ENCODE results near the gene TCERG1. TPM values are rescaled to one million over a fixed set of nuclear protein-coding genes. Genes with fewer than 3 reads are reported as not detected.

Gene TCERG1
- total RNA-seq, 4 donors from 2014 or later, result 63.9 to 117 (median 109) TPM

- whole genome bisulfite sequencing, 2 donors (ENCODE audit: low coverage in 1 of 2), result 73 to 80% methylated on average over 2 to 8 of the region's 8 CpGs
Measured at GRCh38 chr5:146521403-146522106, 74.4 kb downstream of the TCERG1 start.

GRCh38 chr5:146523698-146524097 is 76.6 kb downstream of the TCERG1 start:
- H3K27ac ChIP-seq, result no peak overlapping the region
- in situ Hi-C loops (cut with MboI; ENCODE audit: low pct_ligation_motif_present in 1 of 4, low pct_unique_long_range_greater_than_20kb in 1 of 4, low sequenced_read_pairs in 3 of 4) (no loop called here), intact Hi-C loops (cut with DNase I; ENCODE audit: low total_unique reads) (no loop called here)
- 74 to 100% methylated on average over 1 to 3 of the region's 3 CpGs for WGBS, 2 donors (ENCODE audit: low coverage in 1 of 2)
- no peak overlapping the region for H3K4me3 ChIP-seq
- peaks cover 7% of the 10 kb centered on the region for H3K27me3 ChIP-seq
- H3K36me3 ChIP-seq, result no peaks in the 10 kb centered on the region
- TF ChIP-seq POLR2A (IDR thresholded peaks at IDR 0.05) (no peak), POLR2AphosphoS5 (IDR thresholded peaks at IDR 0.05) (no peak), EP300 (IDR thresholded peaks at IDR 0.05; ENCODE audit: low read depth) (no peak), CTCF (IDR thresholded peaks at IDR 0.05) (no peak)
- DNase-seq, result no peak
- no peaks in the 10 kb centered on the region for H3K9me3 ChIP-seq
- H3K4me1 ChIP-seq, result no peaks in the 10 kb centered on the region

More at GRCh38 chr5:146521403-146522106, 74.4 kb downstream of the TCERG1 start:
- no peaks in the 10 kb centered on the region for H3K36me3 ChIP-seq
- H3K4me1 ChIP-seq, result no peaks in the 10 kb centered on the region
- DNase-seq, result no peak
- H3K4me3 ChIP-seq, result no peak overlapping the region
- no peak overlapping the region for H3K27ac ChIP-seq
- TF ChIP-seq POLR2AphosphoS5 (IDR thresholded peaks at IDR 0.05) (no peak), POLR2A (IDR thresholded peaks at IDR 0.05) (no peak), EP300 (IDR thresholded peaks at IDR 0.05; ENCODE audit: low read depth) (no peak), CTCF (IDR thresholded peaks at IDR 0.05) (no peak)
- in situ Hi-C loops (cut with MboI; ENCODE audit: low pct_ligation_motif_present in 1 of 4, low pct_unique_long_range_greater_than_20kb in 1 of 4, low sequenced_read_pairs in 3 of 4) (no loop called here), intact Hi-C loops (cut with DNase I; ENCODE audit: low total_unique reads) (no loop called here)
- H3K9me3 ChIP-seq, result no peaks in the 10 kb centered on the region
- peaks cover 3% of the 10 kb centered on the region for H3K27me3 ChIP-seq

DNA sequence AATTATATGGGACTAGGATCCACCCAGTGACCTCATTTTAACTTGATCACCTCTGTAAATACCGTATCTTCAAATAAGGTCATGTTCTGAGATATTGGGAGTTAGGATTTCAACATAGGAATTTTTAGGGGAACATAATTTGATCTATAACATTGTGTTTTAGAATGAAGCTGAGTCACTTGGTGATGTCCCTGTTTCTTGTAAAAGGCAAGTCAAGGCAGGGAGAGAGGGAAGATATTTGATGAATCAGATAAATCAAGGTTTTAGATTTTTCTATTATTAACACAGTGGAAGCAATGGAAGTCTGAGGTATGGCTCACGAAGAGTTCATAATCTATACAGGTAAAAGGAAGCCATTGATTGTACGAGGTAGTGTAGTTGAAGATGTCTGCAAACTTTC is 80.7 kb downstream of the TCERG1 start:
- Histone ChIP-seq H3K27ac (no peak overlapping the region), H3K4me3 (no peak overlapping the region), H3K27me3 (peaks cover 4% of the 10 kb centered on the region), H3K9me3 (no peaks in the 10 kb centered on the region), H3K36me3 (no peaks in the 10 kb centered on the region), H3K4me1 (no peaks in the 10 kb centered on the region)
- no peak for TF ChIP-seq CTCF (IDR thresholded peaks at IDR 0.05)
- TF ChIP-seq POLR2AphosphoS5 (IDR thresholded peaks at IDR 0.05), result no peak
- no peak for TF ChIP-seq EP300 (IDR thresholded peaks at IDR 0.05; ENCODE audit: low read depth)
- no peak for TF ChIP-seq POLR2A (IDR thresholded peaks at IDR 0.05)
- in situ Hi-C loops (cut with MboI; ENCODE audit: low pct_ligation_motif_present in 1 of 4, low pct_unique_long_range_greater_than_20kb in 1 of 4, low sequenced_read_pairs in 3 of 4), result loop anchor here (25.0 kb wide), 2 partner anchors 660 to 835 kb away; no protein-coding TSS in a partner anchor
- 68 to 77% methylated on average over 3 of the region's 3 CpGs for WGBS, 2 donors (ENCODE audit: low coverage in 1 of 2)
- no peak for DNase-seq
- intact Hi-C loops (cut with DNase I; ENCODE audit: low total_unique reads), result no loop called here

- no peak overlapping the region for H3K27ac ChIP-seq
- no peaks in the 10 kb centered on the region for H3K36me3 ChIP-seq
- H3K4me3 ChIP-seq, result no peak overlapping the region
- H3K27me3 ChIP-seq, result peaks cover 4% of the 10 kb centered on the region
- H3K4me1 ChIP-seq, result no peaks in the 10 kb centered on the region
- no peak for DNase-seq
- in situ Hi-C loops (cut with MboI; ENCODE audit: low pct_ligation_motif_present in 1 of 4, low pct_unique_long_range_greater_than_20kb in 1 of 4, low sequenced_read_pairs in 3 of 4) (loop anchor here (25.0 kb wide), 2 partner anchors 659 to 834 kb away; no protein-coding TSS in a partner anchor), intact Hi-C loops (cut with DNase I; ENCODE audit: low total_unique reads) (no loop called here)
- no peak for TF ChIP-seq POLR2AphosphoS5 (IDR thresholded peaks at IDR 0.05)
- no peak for TF ChIP-seq EP300 (IDR thresholded peaks at IDR 0.05; ENCODE audit: low read depth)
- no peak for TF ChIP-seq POLR2A (IDR thresholded peaks at IDR 0.05)
- TF ChIP-seq CTCF (IDR thresholded peaks at IDR 0.05), result no peak
- 58 to 72% methylated on average over 4 of the region's 4 CpGs for WGBS, 2 donors (ENCODE audit: low coverage in 1 of 2)
- H3K9me3 ChIP-seq, result no peaks in the 10 kb centered on the region
Measured at GRCh38 chr5:146528236-146528635, 81.1 kb downstream of the TCERG1 start.

Measured in transverse colon (tissue), 4 donors.